HG03060 (cell line): Measurements from ENCODE around the gene MFSD6.

Source experiments
- ATAC-seq: cut with Tn5 transposase; IDR thresholded peaks from one replicate; pipeline ENCODE4 v1.9.1; 2021; ENCODE audit warnings: low read depth, moderate number of reproducible peaks; ENCODE audit not compliant: unreplicated experiment

Gene MFSD6

GRCh38 chr2:190547886-190548285, 139.7 kb downstream of the MFSD6 start:
- no peak for ATAC-seq

GRCh38 chr2:190550137-190550536, 142.0 kb downstream of the MFSD6 start:
- ATAC-seq, result no peak
